H9 (cell line): ENCODE results near the gene B3GNT7. TPM values are rescaled to one million over a fixed set of nuclear protein-coding genes. Genes with fewer than 3 reads are reported as not detected.

ENCODE experiments used
- DNase-seq: peaks from one replicate; pipeline ENCODE4 v3.0.0-alpha.2; 2017
- H2AFZ ChIP-seq: one replicate; pipeline ENCODE4 v1.6.1; 2013; ENCODE audit warnings: mild to moderate bottlenecking, low read length, control low read depth, moderate library complexity
- H2AK5ac ChIP-seq: 2 replicates; pipeline ENCODE4 v1.6.1; 2013; ENCODE audit warnings: low read length, control low read depth, mixed read lengths; ENCODE audit not compliant: insufficient read length
- H2BK120ac ChIP-seq: one replicate; pipeline ENCODE4 v1.6.1; 2013; ENCODE audit warnings: low read depth, mild to moderate bottlenecking, low read length, control low read depth, inconsistent platforms; ENCODE audit not compliant: poor library complexity, severe bottlenecking
- H2BK12ac ChIP-seq: 2 replicates; pipeline ENCODE4 v1.6.1; 2013; ENCODE audit warnings: low read length, control low read depth, mixed read lengths, low read depth; ENCODE audit not compliant: insufficient read length
- H2BK15ac ChIP-seq: 2 replicates; pipeline ENCODE4 v1.6.1; 2013; ENCODE audit warnings: low read depth, low read length, control low read depth
- H2BK20ac ChIP-seq: one replicate; pipeline ENCODE4 v1.6.1; 2013; ENCODE audit warnings: low read depth, mild to moderate bottlenecking, low read length, control low read depth, inconsistent platforms; ENCODE audit not compliant: poor library complexity, severe bottlenecking
- H2BK5ac ChIP-seq: 2 replicates; pipeline ENCODE4 v1.6.1; 2013; ENCODE audit warnings: low read length, control low read depth, mixed read lengths; ENCODE audit not compliant: insufficient read length
- H3K14ac ChIP-seq: 2 replicates; pipeline ENCODE4 v1.6.1; 2013; ENCODE audit warnings: low read length, control low read depth; ENCODE audit not compliant: insufficient read depth
- H3K18ac ChIP-seq: 2 replicates; pipeline ENCODE4 v1.6.1; 2013; ENCODE audit warnings: low read depth, mild to moderate bottlenecking, mixed read lengths, low read length, control low read depth; ENCODE audit not compliant: insufficient read length
- H3K23ac ChIP-seq: 2 replicates; pipeline ENCODE4 v1.6.1; 2013; ENCODE audit warnings: low read length, control low read depth, mixed read lengths, low read depth; ENCODE audit not compliant: insufficient read length
- H3K23me2 ChIP-seq: 2 replicates; pipeline ENCODE4 v1.6.1; 2013; ENCODE audit warnings: low read depth, mild to moderate bottlenecking, mixed read lengths, low read length, control low read depth; ENCODE audit not compliant: insufficient read length, poor library complexity, severe bottlenecking
- H3K27ac ChIP-seq: 2 replicates; pipeline ENCODE4 v1.5.1; 2013; ENCODE audit warnings: low read length, control low read depth, mixed read lengths, low read depth; ENCODE audit not compliant: insufficient read length
- H3K27me3 ChIP-seq: 2 replicates; pipeline ENCODE4 v1.6.1; 2013; ENCODE audit warnings: low read length, control low read depth, inconsistent platforms; ENCODE audit not compliant: insufficient read depth
- H3K4ac ChIP-seq: 2 replicates; pipeline ENCODE4 v1.6.1; 2013; ENCODE audit warnings: low read depth, mild to moderate bottlenecking, control low read depth, inconsistent platforms, low read length, moderate library complexity
- H3K4me1 ChIP-seq: 2 replicates; pipeline ENCODE4 v1.6.1; 2013; ENCODE audit warnings: low read length, control low read depth, inconsistent platforms; ENCODE audit not compliant: insufficient read depth
- H3K4me2 ChIP-seq: 2 replicates; pipeline ENCODE4 v1.6.1; 2013; ENCODE audit warnings: low read length, control low read depth, mixed read lengths; ENCODE audit not compliant: insufficient read length, insufficient read depth
- H3K56ac ChIP-seq: 2 replicates; pipeline ENCODE4 v1.6.1; 2013; ENCODE audit warnings: low read depth, mild to moderate bottlenecking, mixed read lengths, low read length, control low read depth; ENCODE audit not compliant: insufficient read length
- H3K79me1 ChIP-seq: 2 replicates; pipeline ENCODE4 v1.6.1; 2013; ENCODE audit warnings: low read depth, mild to moderate bottlenecking, moderate library complexity, low read length, control low read depth, inconsistent platforms; ENCODE audit not compliant: insufficient read depth, poor library complexity, severe bottlenecking
- H3K79me2 ChIP-seq: 2 replicates; pipeline ENCODE4 v1.6.1; 2013; ENCODE audit warnings: low read length, control low read depth, inconsistent platforms; ENCODE audit not compliant: insufficient read depth
- H3K9ac ChIP-seq: 2 replicates; pipeline ENCODE4 v1.6.1; 2013; ENCODE audit warnings: low read length, control low read depth, mixed read lengths; ENCODE audit not compliant: insufficient read length; ENCODE audit errors: extremely low read depth
- H3K9me3 ChIP-seq: one replicate; pipeline ENCODE4 v1.6.1; 2013; ENCODE audit warnings: low read depth, low read length, inconsistent platforms; ENCODE audit not compliant: control insufficient read depth
- H3T11ph ChIP-seq: one replicate; pipeline ENCODE4 v1.6.1; 2013; ENCODE audit warnings: mild to moderate bottlenecking, low read length, control low read depth, inconsistent platforms
- H4K20me1 ChIP-seq: one replicate; pipeline ENCODE4 v1.6.1; 2013; ENCODE audit not compliant: control insufficient read depth, insufficient read length, insufficient read depth
- H4K5ac ChIP-seq: 2 replicates; pipeline ENCODE4 v1.6.1; 2013; ENCODE audit warnings: low read depth, mild to moderate bottlenecking, mixed read lengths, low read length, control low read depth; ENCODE audit not compliant: insufficient read length
- H4K8ac ChIP-seq: replicated peaks from 2 replicates; pipeline ENCODE4 v1.6.1; 2013; ENCODE audit warnings: low read length, control low read depth, mixed read lengths, low read depth; ENCODE audit not compliant: insufficient read length
- H4K91ac ChIP-seq: 2 replicates; pipeline ENCODE4 v1.6.1; 2013; ENCODE audit warnings: low read depth, mild to moderate bottlenecking, moderate library complexity, mixed read lengths, low read length, control low read depth; ENCODE audit not compliant: insufficient read length
- H3K27ac Mint-ChIP-seq, 3 experiments: 2 replicates in 2 of 3; 3 replicates in 1 of 3; pipeline ENCODE4 v1.8.0; 2020 to 2021; ENCODE audit warnings: mixed read lengths in 3 of 3, mild to moderate bottlenecking in 1 of 3, moderate library complexity in 1 of 3
- H3K27me3 Mint-ChIP-seq: 2 replicates; pipeline ENCODE4 v1.8.0; 2021; ENCODE audit warnings: low read depth, mild to moderate bottlenecking, moderate library complexity, mixed read lengths
- H3K36me3 Mint-ChIP-seq, 3 experiments: 2 replicates in 2 of 3; 3 replicates in 1 of 3; pipeline ENCODE4 v1.8.0; 2020 to 2021; ENCODE audit warnings: low read depth in 3 of 3, mixed read lengths in 3 of 3; ENCODE audit not compliant: insufficient read depth in 1 of 3
- H3K4me1 Mint-ChIP-seq, 2 experiments: 2 replicates each; pipeline ENCODE4 v1.8.0; 2020; ENCODE audit warnings: mixed read lengths in 2 of 2
- H3K4me3 Mint-ChIP-seq, 2 experiments: 2 replicates in 1 of 2; 3 replicates in 1 of 2; pipeline ENCODE4 v1.8.0; 2020 to 2021; ENCODE audit warnings: mild to moderate bottlenecking in 2 of 2, mixed read lengths in 2 of 2, moderate library complexity in 1 of 2
- H3K9me3 Mint-ChIP-seq, 2 experiments: 2 replicates in 1 of 2; 3 replicates in 1 of 2; pipeline ENCODE4 v1.8.0; 2020; ENCODE audit warnings: mild to moderate bottlenecking in 2 of 2, mixed read lengths in 2 of 2, moderate library complexity in 1 of 2
- WGBS: extraction: QIAGEN DNeasy Blood & Tissue Kit; methylation state at CpG from one replicate; pipeline ENCODE4 v1.1.7; 2013; ENCODE audit warnings: missing lambda C conversion rate, low lambda C conversion rate, mixed read lengths; ENCODE audit not compliant: insufficient read length; ENCODE audit errors: extremely low coverage; 5-methylcytosine and 5-hydroxymethylcytosine counted together
- total RNA-seq: library from RNA; stranded (reverse); gene quantifications from 2 replicates; pipeline ENCODE4 v1.2.1, GENCODE V29; 2021
- TF ChIP-seq, protein P1 (sequence below): fragments of 200-600 bp; sonication (generic); conservative IDR thresholded peaks from 3 replicates; pipeline ENCODE4 v1.8.0; 2021; ENCODE audit warnings: antibody characterized with exemption, mild to moderate bottlenecking

B3GNT7 gene
- total RNA-seq, 1 experiment from 2014 or later: 42.2 TPM

DNA sequence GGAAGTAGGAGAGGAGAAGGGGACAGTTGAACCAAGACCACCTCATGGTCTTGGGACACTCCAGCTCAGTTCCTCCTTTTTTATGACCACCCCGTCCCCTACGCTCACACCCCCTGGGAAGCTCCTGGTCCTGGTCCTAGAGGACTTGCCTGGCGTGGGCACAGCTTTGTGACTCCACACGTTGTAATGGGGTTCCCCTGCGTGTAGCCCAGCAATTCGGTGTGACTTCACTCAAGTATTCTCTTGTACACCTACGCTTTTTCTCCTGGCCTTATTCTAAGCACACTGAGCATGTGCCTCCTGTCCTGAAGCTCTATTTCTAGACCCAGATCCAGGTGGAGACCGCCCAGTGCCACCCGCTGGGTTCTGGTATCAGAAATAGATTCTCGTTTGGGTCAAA is 36.1 kb upstream of the B3GNT7 start:
- TF ChIP-seq, protein P1, sequence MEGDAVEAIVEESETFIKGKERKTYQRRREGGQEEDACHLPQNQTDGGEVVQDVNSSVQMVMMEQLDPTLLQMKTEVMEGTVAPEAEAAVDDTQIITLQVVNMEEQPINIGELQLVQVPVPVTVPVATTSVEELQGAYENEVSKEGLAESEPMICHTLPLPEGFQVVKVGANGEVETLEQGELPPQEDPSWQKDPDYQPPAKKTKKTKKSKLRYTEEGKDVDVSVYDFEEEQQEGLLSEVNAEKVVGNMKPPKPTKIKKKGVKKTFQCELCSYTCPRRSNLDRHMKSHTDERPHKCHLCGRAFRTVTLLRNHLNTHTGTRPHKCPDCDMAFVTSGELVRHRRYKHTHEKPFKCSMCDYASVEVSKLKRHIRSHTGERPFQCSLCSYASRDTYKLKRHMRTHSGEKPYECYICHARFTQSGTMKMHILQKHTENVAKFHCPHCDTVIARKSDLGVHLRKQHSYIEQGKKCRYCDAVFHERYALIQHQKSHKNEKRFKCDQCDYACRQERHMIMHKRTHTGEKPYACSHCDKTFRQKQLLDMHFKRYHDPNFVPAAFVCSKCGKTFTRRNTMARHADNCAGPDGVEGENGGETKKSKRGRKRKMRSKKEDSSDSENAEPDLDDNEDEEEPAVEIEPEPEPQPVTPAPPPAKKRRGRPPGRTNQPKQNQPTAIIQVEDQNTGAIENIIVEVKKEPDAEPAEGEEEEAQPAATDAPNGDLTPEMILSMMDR: no peak
- no peak overlapping the region for H3K18ac ChIP-seq

More for the DNA sequence above, 36.1 kb upstream of the B3GNT7 start:
- Histone ChIP-seq H3K9me3 (no peaks in the 10 kb centered on the region), H3K23ac (no peak overlapping the region), H3K9ac (no peak overlapping the region), H3K4me2 (no peak overlapping the region), H4K8ac (no peak overlapping the region), H3K79me2 (no peaks in the 10 kb centered on the region), H3K27ac (no peak overlapping the region), H3K27me3 (no peaks in the 10 kb centered on the region), H2BK15ac (no peak overlapping the region), H2AFZ (no peak overlapping the region), H4K91ac (no peak overlapping the region), H3K79me1 (no peaks in the 10 kb centered on the region), H4K5ac (no peak overlapping the region), H3K56ac (no peak overlapping the region), H2BK12ac (no peak overlapping the region), H2BK120ac (no peak overlapping the region), H2AK5ac (no peak overlapping the region), H3K14ac (no peak overlapping the region), H2BK20ac (no peak overlapping the region), H3K4me1 (peaks cover 2% of the 10 kb centered on the region; the same call in 1 of the 2 replicates), H2BK5ac (no peak overlapping the region), H3T11ph (no peak overlapping the region), H3K4ac (no peak overlapping the region), H4K20me1 (no peaks in the 10 kb centered on the region), H3K23me2 (no peaks in the 10 kb centered on the region)
- Mint-ChIP-seq H3K27me3 (no peaks in the 10 kb centered on the region; the same call in 1 of the 2 replicates), H3K4me1 (peaks cover 37 to 47% of the 10 kb centered on the region in 2 experiments), H3K27ac (peak overlapping the region in 2 of 3 experiments; percentile 22 to 27; a peak in 3 of 7 replicates), H3K9me3 (no peaks in the 10 kb centered on the region), H3K4me3 (no peak overlapping the region), H3K36me3 (peaks cover 3 to 9% (median 5%) of the 10 kb centered on the region in 3 experiments; a peak in 5 of 7 replicates)
- no CpG with 5 or more reads among the region's 10 CpGs for WGBS
- DNase-seq: no peak
